GM10266 (cell line): ENCODE measurements around the gene BSG.
"Not testable (repeated sequence)": the region's sequence is repeated elsewhere in the genome, so short reads cannot be mapped to it uniquely, and the experiment has no call there.

ENCODE experiments used
- DNase-seq: peaks from one replicate; pipeline ENCODE4 v3.0.0; 2012; ENCODE audit errors: extremely low spot score
- CTCF ChIP-seq: IDR thresholded peaks from 2 replicates; pipeline ENCODE4 v1.5.1; 2012; ENCODE audit warnings: mild to moderate bottlenecking, low read depth; ENCODE audit not compliant: control insufficient read depth, insufficient read depth; ENCODE audit errors: missing control alignments

BSG gene

GRCh38 chr19:581399-582111, 9.2 kb downstream of the BSG start:
- no peak for DNase-seq
- no peak for TF ChIP-seq CTCF

GRCh38 chr19:582497-583197, 10.3 kb downstream of the BSG start:
- no peak for TF ChIP-seq CTCF
- DNase-seq = no peak

GRCh38 chr19:583198-583967, 11.0 kb downstream of the BSG start:
- TF ChIP-seq CTCF = no peak
- no peak for DNase-seq

- no peak for DNase-seq
- TF ChIP-seq CTCF = no peak
These were observed 11.5 kb downstream of the BSG start for GRCh38 chr19:583968-584239.

GRCh38 chr19:584240-585001, 12.0 kb downstream of the BSG start:
- TF ChIP-seq CTCF = peak; percentile 90
- peak; percentile 91 for DNase-seq

- DNase-seq = not testable (repeated sequence)
These were observed 12.8 kb downstream of the BSG start for GRCh38 chr19:585146-585545.

GRCh38 chr19:585551-586110, 13.2 kb downstream of the BSG start:
- no peak for TF ChIP-seq CTCF

More at GRCh38 chr19:585551-586110, 13.2 kb downstream of the BSG start:
- no peak for DNase-seq
